Epithelial cell of proximal tubule (primary cell): Measurements from ENCODE around the gene CBX2. TPM values are rescaled to one million over a fixed set of nuclear protein-coding genes. Genes with fewer than 3 reads are reported as not detected.

Source experiments
- DNase-seq: peaks from one replicate; pipeline ENCODE4 v3.0.0-alpha.2; 2011; ENCODE audit warnings: low read depth
- H3K4me3 ChIP-seq: 2 replicates; pipeline ENCODE4 v1.5.1; 2011; ENCODE audit warnings: low read depth, mild to moderate bottlenecking, low read length
- CTCF ChIP-seq: conservative IDR thresholded peaks from 2 replicates; pipeline ENCODE4 v1.5.1; 2012; ENCODE audit warnings: low read depth, mild to moderate bottlenecking, low read length
- total RNA-seq: library from RNA; depleted of rRNA; stranded (reverse); fragments of >200 nt; gene quantifications from 2 replicates; pipeline ENCODE4 v1.2.3, GENCODE V29; 2015

Gene CBX2
- total RNA-seq, 1 donor from 2014 or later = 7.6 TPM

GRCh38 chr17:79819085-79819484 lies 41.1 kb downstream of the CBX2 start:
- no peak overlapping the region for H3K4me3 ChIP-seq
- no peak for DNase-seq
- TF ChIP-seq CTCF = no peak

GRCh38 chr17:79819534-79820276 lies 41.8 kb downstream of the CBX2 start:
- no peak for DNase-seq
- no peak overlapping the region for H3K4me3 ChIP-seq
- no peak for TF ChIP-seq CTCF

- DNase-seq = no peak
- TF ChIP-seq CTCF = no peak
- no peak overlapping the region for H3K4me3 ChIP-seq
Observed at GRCh38 chr17:79820959-79821330, 43.0 kb downstream of the CBX2 start.

GRCh38 chr17:79821331-79822095 lies 43.6 kb downstream of the CBX2 start:
- DNase-seq = no peak
- H3K4me3 ChIP-seq = no peak overlapping the region
- TF ChIP-seq CTCF = no peak

- no peak overlapping the region for H3K4me3 ChIP-seq
- DNase-seq = no peak
- no peak for TF ChIP-seq CTCF
Observed at GRCh38 chr17:79822583-79823124, 44.7 kb downstream of the CBX2 start.

GRCh38 chr17:79824234-79824633 lies 46.3 kb downstream of the CBX2 start:
- TF ChIP-seq CTCF = no peak
- no peak overlapping the region for H3K4me3 ChIP-seq
- no peak for DNase-seq
